H9 (cell line): Measurements from ENCODE around the gene DCAF7. TPM values are rescaled to one million over a fixed set of nuclear protein-coding genes. Genes with fewer than 3 reads are reported as not detected.

ENCODE experiments used
- DNase-seq: peaks from one replicate; pipeline ENCODE4 v3.0.0-alpha.2; 2017
- H2AFZ ChIP-seq: one replicate; pipeline ENCODE4 v1.6.1; 2013; ENCODE audit warnings: mild to moderate bottlenecking, low read length, control low read depth, moderate library complexity
- H2AK5ac ChIP-seq: 2 replicates; pipeline ENCODE4 v1.6.1; 2013; ENCODE audit warnings: low read length, control low read depth, mixed read lengths; ENCODE audit not compliant: insufficient read length
- H2BK120ac ChIP-seq: one replicate; pipeline ENCODE4 v1.6.1; 2013; ENCODE audit warnings: low read depth, mild to moderate bottlenecking, low read length, control low read depth, inconsistent platforms; ENCODE audit not compliant: poor library complexity, severe bottlenecking
- H2BK12ac ChIP-seq: 2 replicates; pipeline ENCODE4 v1.6.1; 2013; ENCODE audit warnings: low read length, control low read depth, mixed read lengths, low read depth; ENCODE audit not compliant: insufficient read length
- H2BK15ac ChIP-seq: 2 replicates; pipeline ENCODE4 v1.6.1; 2013; ENCODE audit warnings: low read depth, low read length, control low read depth
- H2BK20ac ChIP-seq: one replicate; pipeline ENCODE4 v1.6.1; 2013; ENCODE audit warnings: low read depth, mild to moderate bottlenecking, low read length, control low read depth, inconsistent platforms; ENCODE audit not compliant: poor library complexity, severe bottlenecking
- H2BK5ac ChIP-seq: 2 replicates; pipeline ENCODE4 v1.6.1; 2013; ENCODE audit warnings: low read length, control low read depth, mixed read lengths; ENCODE audit not compliant: insufficient read length
- H3K14ac ChIP-seq: 2 replicates; pipeline ENCODE4 v1.6.1; 2013; ENCODE audit warnings: low read length, control low read depth; ENCODE audit not compliant: insufficient read depth
- H3K18ac ChIP-seq: 2 replicates; pipeline ENCODE4 v1.6.1; 2013; ENCODE audit warnings: low read depth, mild to moderate bottlenecking, mixed read lengths, low read length, control low read depth; ENCODE audit not compliant: insufficient read length
- H3K23ac ChIP-seq: 2 replicates; pipeline ENCODE4 v1.6.1; 2013; ENCODE audit warnings: low read length, control low read depth, mixed read lengths, low read depth; ENCODE audit not compliant: insufficient read length
- H3K23me2 ChIP-seq: 2 replicates; pipeline ENCODE4 v1.6.1; 2013; ENCODE audit warnings: low read depth, mild to moderate bottlenecking, mixed read lengths, low read length, control low read depth; ENCODE audit not compliant: insufficient read length, poor library complexity, severe bottlenecking
- H3K27ac ChIP-seq: 2 replicates; pipeline ENCODE4 v1.5.1; 2013; ENCODE audit warnings: low read length, control low read depth, mixed read lengths, low read depth; ENCODE audit not compliant: insufficient read length
- H3K27me3 ChIP-seq: 2 replicates; pipeline ENCODE4 v1.6.1; 2013; ENCODE audit warnings: low read length, control low read depth, inconsistent platforms; ENCODE audit not compliant: insufficient read depth
- H3K4ac ChIP-seq: 2 replicates; pipeline ENCODE4 v1.6.1; 2013; ENCODE audit warnings: low read depth, mild to moderate bottlenecking, control low read depth, inconsistent platforms, low read length, moderate library complexity
- H3K4me1 ChIP-seq: 2 replicates; pipeline ENCODE4 v1.6.1; 2013; ENCODE audit warnings: low read length, control low read depth, inconsistent platforms; ENCODE audit not compliant: insufficient read depth
- H3K4me2 ChIP-seq: 2 replicates; pipeline ENCODE4 v1.6.1; 2013; ENCODE audit warnings: low read length, control low read depth, mixed read lengths; ENCODE audit not compliant: insufficient read length, insufficient read depth
- H3K56ac ChIP-seq: 2 replicates; pipeline ENCODE4 v1.6.1; 2013; ENCODE audit warnings: low read depth, mild to moderate bottlenecking, mixed read lengths, low read length, control low read depth; ENCODE audit not compliant: insufficient read length
- H3K79me1 ChIP-seq: 2 replicates; pipeline ENCODE4 v1.6.1; 2013; ENCODE audit warnings: low read depth, mild to moderate bottlenecking, moderate library complexity, low read length, control low read depth, inconsistent platforms; ENCODE audit not compliant: insufficient read depth, poor library complexity, severe bottlenecking
- H3K79me2 ChIP-seq: 2 replicates; pipeline ENCODE4 v1.6.1; 2013; ENCODE audit warnings: low read length, control low read depth, inconsistent platforms; ENCODE audit not compliant: insufficient read depth
- H3K9ac ChIP-seq: 2 replicates; pipeline ENCODE4 v1.6.1; 2013; ENCODE audit warnings: low read length, control low read depth, mixed read lengths; ENCODE audit not compliant: insufficient read length; ENCODE audit errors: extremely low read depth
- H3K9me3 ChIP-seq: one replicate; pipeline ENCODE4 v1.6.1; 2013; ENCODE audit warnings: low read depth, low read length, inconsistent platforms; ENCODE audit not compliant: control insufficient read depth
- H3T11ph ChIP-seq: one replicate; pipeline ENCODE4 v1.6.1; 2013; ENCODE audit warnings: mild to moderate bottlenecking, low read length, control low read depth, inconsistent platforms
- H4K20me1 ChIP-seq: one replicate; pipeline ENCODE4 v1.6.1; 2013; ENCODE audit not compliant: control insufficient read depth, insufficient read length, insufficient read depth
- H4K5ac ChIP-seq: 2 replicates; pipeline ENCODE4 v1.6.1; 2013; ENCODE audit warnings: low read depth, mild to moderate bottlenecking, mixed read lengths, low read length, control low read depth; ENCODE audit not compliant: insufficient read length
- H4K8ac ChIP-seq: replicated peaks from 2 replicates; pipeline ENCODE4 v1.6.1; 2013; ENCODE audit warnings: low read length, control low read depth, mixed read lengths, low read depth; ENCODE audit not compliant: insufficient read length
- H4K91ac ChIP-seq: 2 replicates; pipeline ENCODE4 v1.6.1; 2013; ENCODE audit warnings: low read depth, mild to moderate bottlenecking, moderate library complexity, mixed read lengths, low read length, control low read depth; ENCODE audit not compliant: insufficient read length
- H3K27ac Mint-ChIP-seq, 3 experiments: 2 replicates in 2 of 3; 3 replicates in 1 of 3; pipeline ENCODE4 v1.8.0; 2020 to 2021; ENCODE audit warnings: mixed read lengths in 3 of 3, mild to moderate bottlenecking in 1 of 3, moderate library complexity in 1 of 3
- H3K27me3 Mint-ChIP-seq: 2 replicates; pipeline ENCODE4 v1.8.0; 2021; ENCODE audit warnings: low read depth, mild to moderate bottlenecking, moderate library complexity, mixed read lengths
- H3K36me3 Mint-ChIP-seq, 3 experiments: 2 replicates in 2 of 3; 3 replicates in 1 of 3; pipeline ENCODE4 v1.8.0; 2020 to 2021; ENCODE audit warnings: low read depth in 3 of 3, mixed read lengths in 3 of 3; ENCODE audit not compliant: insufficient read depth in 1 of 3
- H3K4me1 Mint-ChIP-seq, 2 experiments: 2 replicates each; pipeline ENCODE4 v1.8.0; 2020; ENCODE audit warnings: mixed read lengths in 2 of 2
- H3K4me3 Mint-ChIP-seq, 2 experiments: 2 replicates in 1 of 2; 3 replicates in 1 of 2; pipeline ENCODE4 v1.8.0; 2020 to 2021; ENCODE audit warnings: mild to moderate bottlenecking in 2 of 2, mixed read lengths in 2 of 2, moderate library complexity in 1 of 2
- H3K9me3 Mint-ChIP-seq, 2 experiments: 2 replicates in 1 of 2; 3 replicates in 1 of 2; pipeline ENCODE4 v1.8.0; 2020; ENCODE audit warnings: mild to moderate bottlenecking in 2 of 2, mixed read lengths in 2 of 2, moderate library complexity in 1 of 2
- CTCF ChIP-seq: fragments of 200-600 bp; sonication (generic); conservative IDR thresholded peaks from 3 replicates; pipeline ENCODE4 v1.8.0; 2021; ENCODE audit warnings: antibody characterized with exemption, mild to moderate bottlenecking
- WGBS: extraction: QIAGEN DNeasy Blood & Tissue Kit; methylation state at CpG from one replicate; pipeline ENCODE4 v1.1.7; 2013; ENCODE audit warnings: missing lambda C conversion rate, low lambda C conversion rate, mixed read lengths; ENCODE audit not compliant: insufficient read length; ENCODE audit errors: extremely low coverage; 5-methylcytosine and 5-hydroxymethylcytosine counted together
- total RNA-seq: library from RNA; stranded (reverse); gene quantifications from 2 replicates; pipeline ENCODE4 v1.2.1, GENCODE V29; 2021

Gene DCAF7
- total RNA-seq, 1 experiment from 2014 or later, result 86.2 TPM

GRCh38 chr17:63609816-63610573 is 59.7 kb downstream of the DCAF7 start:
- H4K5ac ChIP-seq, result no peak overlapping the region
- H4K8ac ChIP-seq, result no peak overlapping the region
- H3K27ac ChIP-seq, result no peak overlapping the region
- H3T11ph ChIP-seq, result no peak overlapping the region
- H3K27ac Mint-ChIP-seq, result no peak overlapping the region
- H3K36me3 Mint-ChIP-seq, result peaks cover 8 to 52% (median 37%) of the 10 kb centered on the region in 3 experiments; a peak in 6 of 7 replicates
- no peak overlapping the region for H4K91ac ChIP-seq
- no peak overlapping the region for H2BK5ac ChIP-seq
- H3K9me3 ChIP-seq, result no peaks in the 10 kb centered on the region
- WGBS, result no CpG with 5 or more reads among the region's 6 CpGs
- H2BK120ac ChIP-seq, result no peak overlapping the region
- no peak overlapping the region for H3K18ac ChIP-seq
- no peak overlapping the region for H2BK15ac ChIP-seq
- H3K9ac ChIP-seq, result no peak overlapping the region
- no peaks in the 10 kb centered on the region for H3K4me1 ChIP-seq
- no peak overlapping the region for H3K4me2 ChIP-seq
- no peak overlapping the region for H3K56ac ChIP-seq
- H3K27me3 Mint-ChIP-seq, result no peaks in the 10 kb centered on the region
- TF ChIP-seq CTCF, result no peak
- no peak overlapping the region for H2BK12ac ChIP-seq
- H2AFZ ChIP-seq, result no peak overlapping the region
- H3K4me1 Mint-ChIP-seq, result no peaks in the 10 kb centered on the region
- H3K14ac ChIP-seq, result no peak overlapping the region
- no peak overlapping the region for H3K4me3 Mint-ChIP-seq
- no peak overlapping the region for H3K4ac ChIP-seq
- no peak for DNase-seq
- H3K23me2 ChIP-seq, result no peaks in the 10 kb centered on the region
- no peaks in the 10 kb centered on the region for H3K79me1 ChIP-seq
- no peak overlapping the region for H2BK20ac ChIP-seq
- no peaks in the 10 kb centered on the region for H3K79me2 ChIP-seq
- H4K20me1 ChIP-seq, result no peaks in the 10 kb centered on the region
- H3K9me3 Mint-ChIP-seq, result no peaks in the 10 kb centered on the region
- H2AK5ac ChIP-seq, result no peak overlapping the region
- no peak overlapping the region for H3K23ac ChIP-seq
- H3K27me3 ChIP-seq, result no peaks in the 10 kb centered on the region
